ENCODE measurements around the gene HSD3B7.
"Not testable (repeated sequence)": the region's sequence is repeated elsewhere in the genome, so short reads cannot be mapped to it uniquely, and the experiment has no call there.

HSD3B7 gene

DNA sequence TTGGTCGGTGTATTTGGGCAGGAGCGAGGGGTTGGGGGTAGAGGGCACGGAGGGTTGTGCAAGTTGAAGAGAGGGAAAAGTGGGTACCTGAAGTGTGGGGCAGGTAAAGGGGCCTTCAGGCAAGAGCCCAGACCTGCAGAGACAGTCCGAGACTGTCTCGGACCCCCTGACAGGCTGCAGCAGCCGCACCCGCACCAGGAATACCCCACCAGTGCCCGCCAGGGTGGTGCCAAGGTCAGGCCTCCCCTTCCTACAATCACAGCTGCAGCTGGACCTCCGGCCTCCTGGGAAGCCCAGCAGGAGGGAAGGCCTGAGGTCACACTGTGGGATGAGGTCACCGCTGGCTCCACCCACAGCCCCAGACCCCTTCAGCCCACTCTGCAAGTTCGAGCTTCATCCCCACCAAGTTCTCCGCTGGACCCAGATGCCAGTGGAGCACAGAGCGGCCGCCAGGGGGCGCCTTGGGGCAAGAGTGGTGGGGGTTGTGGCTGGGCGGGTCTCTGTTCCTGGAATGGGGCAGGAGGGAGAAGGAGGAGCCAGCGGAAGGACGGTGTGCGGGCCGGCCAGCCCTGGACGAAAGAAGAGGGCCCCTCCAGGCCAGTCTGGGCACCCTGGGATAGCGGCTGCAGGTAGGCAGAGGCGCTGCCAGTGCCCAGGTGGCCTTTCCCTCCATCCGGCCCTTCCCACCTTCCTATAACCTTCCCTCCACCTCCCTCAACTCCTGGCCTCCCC lies at the start of gene HSD3B7:
TSS of gene HSD3B7 (plus strand) at position 539 of the 732 bp plus-strand sequence. CDS start 452 bp downstream, outside the sequence.
- DNase-seq: peak in 13 of 14 donors; percentile 7 to 81 (median 53)

DNA sequence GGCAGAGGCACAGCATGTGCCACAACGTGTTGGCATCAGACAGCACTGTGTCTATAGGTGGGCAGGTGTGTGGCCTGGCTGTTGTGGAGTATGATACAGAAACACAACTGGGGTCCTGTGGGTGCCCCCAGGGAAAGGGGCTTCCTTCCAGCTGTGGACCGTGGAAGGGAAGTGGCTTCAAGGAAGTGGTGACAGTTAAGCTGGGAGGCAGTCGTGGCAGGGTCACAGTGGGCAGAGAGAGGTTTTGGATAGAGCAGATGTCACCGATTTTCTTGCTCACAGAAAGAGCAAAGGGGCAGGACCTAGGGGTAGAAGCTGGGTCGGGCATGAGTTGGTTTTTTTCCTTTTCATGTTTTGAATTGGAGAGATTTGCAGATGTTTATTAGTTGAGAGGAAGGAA lies 47.3 kb upstream of the HSD3B7 start:
- no peak for DNase-seq

DNA sequence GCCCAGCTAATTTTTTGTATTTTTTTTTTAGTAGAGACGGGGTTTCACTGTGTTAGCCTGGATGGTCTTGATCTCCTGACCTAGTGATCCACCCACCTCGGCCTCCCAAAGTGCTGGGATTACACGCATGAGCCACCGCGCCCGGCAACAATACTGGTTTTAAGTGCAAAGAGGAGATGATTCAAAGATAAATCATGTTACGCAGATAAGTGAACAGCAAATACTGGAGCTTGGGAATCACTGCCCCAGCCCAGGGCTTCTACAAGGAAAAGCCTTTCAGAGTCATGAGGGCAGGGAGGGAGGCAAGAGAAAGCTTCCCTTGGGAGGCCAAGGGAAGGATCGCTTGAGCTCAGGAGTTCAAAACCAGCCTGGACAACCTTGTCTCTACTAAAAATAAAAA lies 45.4 kb upstream of the HSD3B7 start:
- DNase-seq: not testable (repeated sequence)

DNA sequence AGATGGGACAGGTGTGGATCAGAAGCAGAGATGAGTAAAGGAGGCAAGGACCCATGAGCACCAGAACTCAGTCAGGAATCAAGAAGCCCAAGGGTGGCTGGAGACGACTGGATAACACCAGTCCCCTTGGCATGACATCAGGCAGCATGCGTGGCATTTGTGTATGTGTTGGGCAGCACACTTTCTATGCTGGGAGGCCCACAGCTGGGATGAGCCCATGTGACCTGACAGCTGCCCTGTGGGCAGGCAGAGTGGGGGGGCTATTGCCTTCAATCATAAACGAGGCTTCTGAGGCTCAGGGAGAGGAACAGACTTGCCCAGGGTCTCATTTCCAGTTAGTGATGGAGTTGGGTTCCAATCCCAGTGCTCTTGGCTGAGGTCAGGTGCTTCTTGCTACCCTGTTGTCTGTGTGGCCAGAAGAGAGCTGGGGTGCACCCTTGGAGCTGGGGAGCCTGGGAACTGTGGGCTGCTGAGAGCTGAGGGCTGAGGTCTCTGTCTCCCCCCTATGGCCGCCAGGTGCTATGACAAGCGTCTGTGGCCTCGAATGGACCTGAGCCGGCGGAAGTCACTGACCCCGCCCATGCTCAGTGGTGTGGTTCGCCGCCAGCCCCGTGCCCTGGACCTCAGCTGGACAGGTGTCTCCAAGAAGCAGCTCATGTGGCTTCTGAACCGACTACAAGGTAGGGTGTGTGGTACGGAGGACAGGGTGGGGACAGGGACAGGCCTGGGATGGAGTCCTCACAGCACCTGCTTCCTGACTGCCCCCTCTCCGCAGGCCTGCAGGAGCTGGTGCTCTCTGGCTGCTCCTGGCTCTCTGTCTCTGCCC lies 43.2 kb upstream of the HSD3B7 start:
- DNase-seq: peak in 9 of 14 donors; percentile 4 to 41 (median 25)

DNA sequence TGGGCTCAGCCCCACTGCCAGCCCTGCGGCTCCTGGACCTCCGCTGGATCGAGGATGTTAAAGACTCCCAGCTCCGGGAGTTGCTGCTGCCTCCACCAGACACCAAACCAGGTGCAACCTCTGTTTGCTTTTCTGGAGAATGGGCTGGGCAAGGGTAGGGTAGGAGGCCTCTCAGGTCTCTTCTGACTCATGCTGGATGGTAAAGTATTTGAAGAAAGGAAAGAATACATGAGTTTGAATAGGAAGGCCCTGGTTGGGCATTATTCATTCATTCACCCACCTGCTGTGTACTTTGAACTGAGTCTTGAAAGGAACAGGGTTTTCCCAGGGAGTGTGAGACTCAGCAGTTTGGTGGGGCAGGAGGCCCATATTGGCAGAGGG lies 42.6 kb upstream of the HSD3B7 start:
- no peak for DNase-seq

DNA sequence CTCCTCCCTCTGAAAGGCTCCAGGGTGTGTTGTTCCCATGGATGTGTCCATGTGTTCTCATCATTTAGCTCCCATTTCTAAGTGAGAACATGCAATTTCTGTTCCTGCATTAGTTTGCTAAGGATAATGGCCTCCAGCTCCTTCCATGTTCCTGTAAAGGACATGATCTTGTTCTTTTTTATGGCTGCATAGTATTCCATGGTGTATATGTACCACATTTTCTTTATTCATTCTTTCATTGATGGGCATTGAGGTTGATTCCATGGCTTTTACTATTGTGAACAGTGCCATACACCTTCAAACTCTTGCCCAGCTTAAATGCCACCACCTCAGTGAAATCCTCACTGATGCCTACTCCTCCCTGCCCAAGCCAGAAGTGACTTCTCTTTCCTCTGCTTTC lies 40.7 kb upstream of the HSD3B7 start:
- DNase-seq: no peak

DNA sequence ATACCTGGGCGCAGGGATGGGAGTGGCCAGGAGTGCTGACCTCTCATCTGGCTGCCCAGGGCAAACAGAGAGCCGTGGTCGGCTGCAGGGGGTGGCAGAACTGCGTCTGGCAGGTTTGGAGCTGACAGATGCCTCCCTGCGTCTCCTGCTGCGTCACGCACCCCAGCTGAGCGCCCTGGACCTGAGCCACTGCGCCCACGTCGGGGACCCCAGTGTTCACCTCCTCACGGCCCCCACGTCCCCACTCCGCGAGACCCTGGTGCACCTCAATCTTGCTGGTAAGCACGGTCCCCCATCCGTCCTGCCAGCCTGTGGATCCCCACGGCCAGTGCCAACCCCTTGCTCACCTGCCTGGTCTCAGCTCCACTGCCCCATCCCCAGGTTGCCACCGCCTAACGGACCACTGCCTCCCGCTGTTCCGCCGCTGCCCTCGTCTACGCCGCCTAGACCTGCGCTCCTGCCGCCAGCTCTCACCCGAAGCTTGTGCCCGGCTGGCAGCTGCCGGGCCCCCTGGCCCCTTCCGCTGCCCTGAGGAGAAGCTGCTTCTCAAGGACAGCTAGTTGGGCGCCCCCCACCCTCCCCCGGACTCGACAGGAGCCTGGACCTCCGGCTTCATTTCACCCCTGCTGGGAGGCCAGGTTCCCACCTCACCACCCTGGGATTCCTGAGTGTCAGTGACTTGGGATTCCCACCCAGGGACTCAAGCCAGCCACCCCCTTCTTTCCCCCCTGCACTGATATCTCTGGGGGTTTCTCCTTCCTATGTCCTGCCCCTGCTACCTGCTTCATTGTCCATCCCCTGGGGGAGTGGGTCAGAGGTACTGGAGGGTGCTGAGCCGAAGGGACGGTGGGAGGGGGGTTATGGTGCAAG lies 38.1 kb upstream of the HSD3B7 start:
- DNase-seq: no peak

DNA sequence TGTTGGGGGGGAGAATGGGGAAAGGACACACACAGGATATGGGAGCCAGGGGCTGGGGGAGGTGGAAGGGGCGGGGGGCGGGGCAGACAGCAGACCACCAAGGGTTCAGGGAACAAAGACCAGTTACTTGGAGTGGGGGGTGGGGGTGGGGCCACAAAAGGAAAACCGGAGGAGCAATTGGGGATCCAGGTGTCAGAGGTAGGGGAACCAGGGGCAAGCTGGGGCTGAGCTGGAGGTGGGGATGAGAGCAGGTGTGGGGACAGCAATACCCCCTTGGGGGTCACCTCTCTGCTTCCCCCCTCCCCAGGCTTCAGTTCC lies 37.5 kb upstream of the HSD3B7 start:
- no peak for DNase-seq

DNA sequence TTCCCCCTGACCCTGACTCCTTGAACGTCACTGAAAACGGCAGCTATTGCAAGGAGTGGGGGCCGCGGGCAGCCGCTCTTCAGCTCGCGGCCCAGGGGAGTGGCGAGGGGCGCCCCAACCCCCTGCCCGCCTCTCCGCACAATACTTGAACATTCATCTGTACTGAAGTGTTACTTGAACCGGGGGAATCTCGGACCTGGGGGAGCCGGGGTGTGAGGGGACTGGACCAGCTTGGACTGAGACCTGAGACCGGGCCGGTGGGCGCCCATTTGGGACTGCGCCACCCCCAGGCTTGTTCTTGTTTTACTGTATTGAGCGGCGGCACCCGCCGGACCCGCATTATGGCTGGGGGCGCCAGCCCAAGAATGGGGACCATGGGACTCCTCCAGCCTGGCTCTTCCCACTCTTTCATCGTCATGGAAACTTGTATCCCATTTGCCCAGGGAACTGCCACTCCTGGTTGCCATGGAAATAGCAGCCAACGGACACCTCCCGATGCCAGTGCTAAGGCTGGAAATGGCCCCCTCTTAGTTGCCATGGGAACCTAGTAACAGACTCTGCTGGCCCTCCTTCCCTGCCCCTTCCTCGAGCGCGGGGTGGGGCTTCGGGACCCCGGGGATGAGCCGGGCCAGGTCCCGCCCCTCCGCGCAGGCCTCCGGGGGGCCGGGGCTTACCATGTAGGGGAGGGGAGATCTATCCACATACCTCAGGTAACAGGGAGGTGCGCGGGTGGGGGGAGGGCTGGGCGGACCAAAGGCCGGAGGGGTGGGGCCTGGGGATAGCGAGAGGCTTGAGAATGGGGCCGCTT lies 36.9 kb upstream of the HSD3B7 start:
- DNase-seq: peak; percentile 17 to 97 (median 76)

DNA sequence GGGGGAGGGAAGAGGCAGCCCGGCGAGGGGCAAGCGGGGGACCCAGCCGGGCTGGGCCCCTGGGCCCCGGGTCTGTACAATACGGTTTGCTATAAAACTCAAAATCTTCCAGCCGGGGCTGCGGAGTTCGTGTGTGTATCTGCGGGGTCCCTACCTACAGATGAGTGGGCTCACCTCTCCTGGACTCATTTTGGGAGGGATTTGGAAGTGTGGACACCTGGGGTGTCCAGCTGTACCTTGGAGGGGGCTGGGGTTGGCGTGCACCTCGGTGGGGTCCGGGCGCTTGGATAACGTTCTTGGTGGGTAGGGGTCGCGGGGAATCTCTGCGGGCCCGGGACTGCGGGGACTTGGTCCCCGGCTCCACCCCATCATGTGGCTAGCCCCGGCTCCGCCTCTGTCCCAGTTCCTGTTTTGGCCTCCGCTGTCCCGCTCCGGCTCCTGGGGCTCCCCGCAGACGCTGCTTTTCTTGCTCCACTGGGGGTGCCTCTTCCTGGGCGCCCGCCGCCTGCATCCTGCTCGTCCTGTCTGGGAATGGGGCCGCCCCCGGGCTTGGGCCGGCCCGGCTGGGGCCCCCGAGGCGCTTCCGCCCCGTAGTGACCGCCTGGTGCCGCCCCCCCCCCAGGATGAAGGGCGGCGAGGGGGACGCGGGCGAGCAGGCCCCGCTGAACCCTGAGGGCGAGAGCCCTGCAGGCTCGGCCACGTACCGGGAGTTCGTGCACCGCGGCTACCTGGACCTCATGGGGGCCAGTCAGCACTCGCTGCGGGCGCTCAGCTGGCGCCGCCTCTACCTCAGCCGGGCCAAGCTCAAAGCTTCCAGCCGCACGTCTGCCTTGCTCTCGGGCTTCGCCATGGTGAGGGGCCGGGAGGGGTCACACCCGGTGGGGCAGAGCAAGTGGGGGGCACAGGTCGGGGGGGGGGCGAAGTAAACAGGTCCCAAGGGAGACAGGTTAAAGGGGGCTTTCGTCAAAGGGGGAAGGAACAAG lies 36.0 kb upstream of the HSD3B7 start, which contains the start of gene ORAI3:
TSS of gene ORAI3 (plus strand) at position 402 of the 983 bp plus-strand sequence. CDS start at position 624, 222 bp downstream.
- DNase-seq: peak in 13 of 14 donors; percentile 3 to 74 (median 56)

DNA sequence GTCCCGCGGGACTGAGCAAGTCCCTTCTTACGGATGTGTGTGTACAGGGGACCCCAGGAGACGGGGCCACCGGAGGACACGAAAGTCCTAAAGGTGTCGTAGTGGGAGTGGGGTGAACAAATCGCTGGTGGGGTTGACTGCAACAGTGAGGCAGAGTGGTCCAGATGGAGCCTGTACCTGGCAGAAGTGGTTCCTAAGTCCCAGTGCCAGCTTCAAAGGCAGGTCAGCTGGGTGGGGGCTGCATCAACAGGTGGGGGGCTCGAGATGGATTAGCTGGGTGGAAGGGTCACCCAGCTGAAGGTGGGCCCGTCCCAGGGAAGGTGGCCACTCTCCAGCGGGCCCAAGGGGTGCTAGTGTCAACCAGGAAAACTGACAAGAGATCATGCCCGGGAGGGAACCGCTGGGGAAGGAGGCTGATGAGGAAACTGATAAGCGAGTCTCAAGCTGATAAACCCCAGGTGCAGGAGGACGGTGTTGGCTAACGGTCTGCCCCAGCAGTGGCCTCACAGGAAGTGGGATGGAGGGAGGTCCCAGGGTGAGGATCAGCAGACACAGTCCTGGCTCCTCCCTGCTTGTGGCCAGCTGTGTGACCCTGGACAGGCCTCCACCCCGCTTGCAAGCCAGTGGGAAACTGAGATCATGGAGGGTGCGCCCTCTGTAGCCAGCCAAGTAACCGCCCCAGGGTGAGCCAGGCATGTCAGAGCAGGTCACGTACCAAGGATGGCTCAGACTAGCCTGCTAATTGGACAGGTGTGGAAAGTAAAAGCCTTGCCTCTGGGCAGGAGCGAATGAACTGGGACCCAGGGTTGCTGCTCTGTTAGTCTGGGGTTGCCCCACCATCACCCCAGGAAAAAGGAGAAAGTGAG lies 35.1 kb upstream of the HSD3B7 start:
- peak in 7 of 14 donors; percentile 9 to 30 (median 15) for DNase-seq

DNA sequence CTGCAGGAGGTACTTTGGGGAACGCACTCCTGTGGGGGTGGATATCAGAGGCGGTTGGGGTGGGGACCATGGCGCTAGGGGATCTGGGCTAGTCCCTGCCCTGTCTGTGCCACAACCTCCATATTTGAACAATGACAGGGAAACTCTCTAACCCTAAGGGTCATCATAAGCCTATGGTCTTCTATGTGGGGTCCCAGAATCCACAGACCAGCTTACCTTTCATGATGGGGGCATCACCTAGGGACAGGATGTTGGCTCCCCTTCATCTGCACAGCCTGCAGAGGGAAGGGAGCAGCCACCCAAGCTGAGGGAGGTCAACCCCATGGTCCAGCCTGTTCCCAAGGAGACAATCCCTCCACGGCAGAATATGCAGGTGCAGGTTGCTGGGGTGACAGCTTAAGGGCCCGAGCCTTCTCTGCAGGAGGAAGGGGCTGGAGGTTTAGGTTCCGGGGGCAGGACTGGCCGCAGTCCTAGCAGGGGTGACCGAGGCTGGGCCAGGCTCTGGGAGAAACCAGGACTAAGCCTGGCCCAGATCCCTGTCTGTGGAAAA lies 34.4 kb upstream of the HSD3B7 start:
- no peak for DNase-seq

DNA sequence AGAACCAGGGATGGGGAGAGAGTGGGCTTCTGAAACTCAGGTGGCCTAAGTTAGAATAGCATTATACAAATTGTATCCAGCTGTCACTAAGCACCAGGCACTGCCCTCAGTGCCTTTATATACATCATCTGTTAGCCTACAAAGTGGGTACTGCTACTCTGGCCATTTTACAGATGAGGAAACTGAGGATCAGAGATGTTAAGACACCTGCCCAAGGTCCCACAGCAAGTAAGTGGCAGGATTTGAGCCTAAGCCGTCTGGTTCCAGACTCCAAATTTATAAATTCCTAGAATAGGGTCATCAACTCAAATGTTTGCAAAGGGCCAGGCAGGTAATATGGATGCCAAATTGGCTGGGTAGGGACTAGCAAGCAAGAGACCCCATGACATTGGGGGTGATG lies 33.8 kb upstream of the HSD3B7 start:
- DNase-seq: no peak

DNA sequence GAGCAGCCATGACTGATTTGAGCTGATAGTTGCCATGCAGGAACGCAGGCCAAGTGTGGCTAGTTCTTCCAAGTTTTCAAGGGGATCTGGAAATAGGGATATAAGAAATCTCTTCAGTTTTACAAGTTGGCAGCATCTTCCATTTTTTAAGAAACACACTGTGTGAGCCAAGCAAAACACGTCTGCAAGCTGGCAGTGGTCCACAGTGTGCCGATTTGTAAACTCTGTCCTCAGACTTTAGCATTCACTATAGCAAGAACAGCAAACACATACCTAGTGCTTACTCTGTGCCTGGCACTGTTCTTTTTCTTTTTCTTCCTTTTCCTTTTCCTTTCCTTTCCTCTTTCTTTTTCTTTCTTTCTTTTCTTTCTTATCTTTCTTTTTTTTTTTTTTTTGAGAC lies 33.3 kb upstream of the HSD3B7 start:
- no peak for DNase-seq

DNA sequence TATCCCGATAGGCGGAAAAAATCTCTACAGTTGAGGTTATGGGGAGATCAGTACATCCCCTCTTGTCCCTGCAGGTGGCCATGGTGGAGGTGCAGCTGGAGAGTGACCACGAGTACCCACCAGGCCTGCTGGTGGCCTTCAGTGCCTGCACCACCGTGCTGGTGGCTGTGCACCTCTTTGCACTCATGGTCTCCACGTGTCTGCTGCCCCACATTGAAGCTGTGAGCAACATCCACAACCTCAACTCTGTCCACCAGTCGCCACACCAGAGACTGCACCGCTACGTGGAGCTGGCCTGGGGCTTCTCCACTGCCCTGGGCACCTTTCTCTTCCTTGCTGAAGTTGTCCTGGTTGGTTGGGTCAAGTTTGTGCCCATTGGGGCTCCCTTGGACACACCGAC lies 31.9 kb upstream of the HSD3B7 start:
- DNase-seq: no peak

DNA sequence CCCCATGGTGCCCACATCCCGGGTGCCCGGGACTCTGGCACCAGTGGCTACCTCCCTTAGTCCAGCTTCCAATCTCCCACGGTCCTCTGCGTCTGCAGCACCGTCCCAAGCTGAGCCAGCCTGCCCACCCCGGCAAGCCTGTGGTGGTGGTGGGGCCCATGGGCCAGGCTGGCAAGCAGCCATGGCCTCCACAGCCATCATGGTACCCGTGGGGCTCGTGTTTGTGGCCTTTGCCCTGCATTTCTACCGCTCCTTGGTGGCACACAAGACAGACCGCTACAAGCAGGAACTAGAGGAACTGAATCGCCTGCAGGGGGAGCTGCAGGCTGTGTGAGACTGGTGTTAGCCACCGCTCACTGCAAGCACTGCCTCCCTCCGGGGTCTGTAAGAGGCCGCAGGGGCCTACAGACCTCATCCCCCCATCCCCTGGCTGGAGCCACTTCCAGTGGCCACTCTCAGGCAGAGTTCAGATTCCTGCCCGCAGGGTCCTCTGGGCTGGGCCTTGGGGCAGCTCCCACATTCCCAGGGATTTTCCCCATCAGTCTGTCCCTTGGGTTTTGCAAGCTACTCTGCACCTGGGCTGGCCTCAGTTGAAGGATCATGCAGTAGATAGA lies 31.4 kb upstream of the HSD3B7 start:
- peak in 12 of 14 donors; percentile 7 to 63 (median 29) for DNase-seq

DNA sequence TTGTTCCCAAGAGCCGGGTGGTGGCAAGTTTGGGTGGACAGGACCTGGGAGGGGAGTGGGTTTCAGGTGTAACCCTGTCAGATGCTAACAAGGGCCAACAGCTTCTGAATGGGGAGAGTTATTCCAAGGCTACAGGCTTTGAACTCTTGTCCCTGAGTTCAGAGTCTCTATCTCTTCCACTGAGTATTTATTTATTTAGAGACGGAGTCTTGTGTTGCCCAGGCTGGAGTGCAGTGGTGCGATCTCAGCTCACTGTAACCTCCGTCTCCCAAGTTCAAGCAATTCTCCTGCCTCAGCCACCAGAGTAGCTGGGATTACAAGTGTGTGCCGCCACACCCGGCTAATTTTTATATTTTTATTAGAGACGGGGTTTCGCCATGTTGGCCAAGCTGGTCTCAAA lies 30.0 kb upstream of the HSD3B7 start:
- no peak for DNase-seq

DNA sequence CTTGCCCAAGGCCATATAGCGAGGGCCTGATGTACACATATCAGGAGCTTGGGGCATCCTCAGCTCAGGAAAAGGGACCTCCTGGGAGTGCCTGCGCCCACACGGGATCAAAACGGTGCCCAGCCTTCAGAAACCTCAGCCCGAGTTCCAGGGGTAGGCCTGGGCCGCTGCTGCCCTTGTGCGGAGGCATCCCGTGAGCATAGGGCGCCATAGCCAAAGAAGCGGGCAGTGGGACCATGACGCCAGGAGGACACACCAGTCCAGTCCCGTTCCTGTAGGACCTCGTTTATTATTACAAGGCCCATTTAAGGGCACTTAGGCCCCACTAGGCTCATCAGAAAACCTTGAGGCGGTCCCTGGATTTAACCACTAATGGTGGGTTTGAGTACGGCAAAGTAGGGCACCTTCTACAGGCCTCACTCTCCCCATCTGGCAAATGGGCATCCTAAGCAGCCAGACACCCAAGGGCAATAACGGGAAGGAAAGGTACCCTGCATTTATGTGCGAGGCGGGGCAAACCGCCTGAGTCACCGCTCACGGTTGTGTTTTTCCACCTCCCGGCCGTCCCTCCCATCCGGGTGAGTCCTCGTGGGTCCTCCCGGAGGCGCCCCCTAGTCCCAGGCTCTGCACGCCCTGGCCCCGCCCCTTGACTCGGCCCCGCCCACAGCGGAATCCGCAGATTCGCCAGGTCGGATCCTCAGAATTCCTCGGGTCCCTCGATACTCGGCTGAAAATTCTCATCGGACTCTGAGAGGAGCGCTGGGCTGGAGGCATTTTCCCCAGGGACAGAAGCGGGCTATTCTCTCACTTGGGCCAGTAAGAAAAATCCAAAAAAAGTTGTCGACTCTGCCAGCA lies 28.2 kb upstream of the HSD3B7 start:
- DNase-seq: peak in 13 of 14 donors; percentile 23 to 87 (median 79)
